Nucleus accumbens (tissue), 56 donors: ENCODE data around the gene NR3C2.

ENCODE experiments used
- DNase-seq, 56 donors: peaks; one replicate each; lab custom pipeline; 2025; lab: John Stamatoyannopoulos, UW

The NR3C2 gene

DNA sequence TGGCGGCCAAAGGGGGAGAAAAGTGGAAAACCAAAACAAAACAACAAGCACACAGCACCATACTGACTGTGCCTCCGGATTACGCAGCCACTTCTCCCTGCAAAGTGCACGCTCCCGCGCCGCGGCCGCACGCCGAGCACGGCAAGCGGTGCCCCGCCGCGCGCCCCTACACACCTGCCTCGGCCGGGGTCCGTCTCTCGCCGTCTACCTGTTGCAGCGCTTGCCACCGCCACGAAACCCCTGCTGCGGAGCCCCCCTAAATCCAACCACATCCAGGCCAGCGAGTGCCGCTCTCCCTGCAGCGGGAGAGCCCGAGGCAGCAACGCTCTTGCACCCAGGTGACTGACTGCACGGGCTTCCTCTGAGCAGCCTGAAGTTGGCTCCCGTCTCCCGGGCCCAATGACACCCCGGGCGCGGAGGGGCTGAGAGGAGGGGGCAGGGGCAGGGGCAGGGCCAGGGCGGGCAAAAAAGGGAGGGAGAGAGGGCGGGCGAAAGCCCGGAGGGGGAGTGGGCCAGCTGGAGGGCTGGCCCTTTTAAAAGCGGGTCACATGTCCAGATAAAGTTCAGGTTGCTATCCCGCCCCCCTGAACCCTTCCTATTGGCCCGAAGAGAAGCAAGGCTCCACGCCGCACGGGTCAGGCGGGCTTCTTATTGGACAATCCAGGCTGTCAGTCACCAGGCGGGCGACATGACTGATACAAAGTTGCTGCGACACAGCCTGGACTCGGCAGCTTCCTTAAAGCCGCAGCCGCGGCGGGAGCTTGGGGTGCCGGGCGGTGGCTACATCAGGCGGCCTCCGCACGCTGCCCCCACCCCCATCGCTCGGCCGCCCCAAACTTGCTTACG is at the start of gene NR3C2:
Gene NR3C2, minus strand, starts transcription at position 429 of the 846 bp plus-strand sequence.
- DNase-seq = peak; percentile 90 to 100 (median 99)

DNA sequence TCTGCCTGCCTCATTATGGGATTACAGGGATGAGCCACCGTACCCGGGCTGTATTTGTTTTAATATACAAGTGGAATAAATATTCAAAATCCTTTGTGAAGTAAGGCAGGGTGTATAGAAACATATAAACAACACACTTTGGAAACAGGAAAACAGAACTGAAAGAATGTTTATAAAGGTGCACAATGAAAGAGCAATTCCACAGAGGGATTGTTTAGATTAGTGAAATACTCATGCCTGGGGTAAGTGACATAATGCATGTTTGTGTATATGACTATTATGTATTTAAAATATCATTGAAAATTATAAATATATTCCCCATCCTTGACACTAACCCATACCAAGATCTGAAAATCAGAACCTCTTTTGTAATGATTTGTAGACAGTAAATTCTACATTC is 45.0 kb upstream of the NR3C2 start:
- DNase-seq = no peak

DNA sequence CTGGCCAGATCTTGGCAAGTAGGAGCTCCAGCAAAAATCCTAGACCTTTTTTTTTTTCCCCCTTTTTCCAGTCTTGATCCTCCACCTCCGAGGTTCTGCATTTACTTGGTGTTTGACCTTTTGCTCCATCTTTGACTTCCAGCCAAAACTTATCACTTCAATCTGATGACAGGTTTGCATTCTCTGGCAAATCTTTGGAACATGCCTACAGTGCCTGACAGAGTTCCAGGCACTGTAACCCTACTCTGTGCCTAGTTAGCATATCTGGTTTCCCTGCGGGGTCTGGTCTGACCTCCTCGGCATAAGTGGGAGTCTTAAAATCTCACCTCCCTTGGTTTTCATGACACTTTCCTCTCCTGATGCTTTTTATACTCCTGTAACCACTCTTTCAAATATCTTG is 39.4 kb upstream of the NR3C2 start:
- DNase-seq = no peak

DNA sequence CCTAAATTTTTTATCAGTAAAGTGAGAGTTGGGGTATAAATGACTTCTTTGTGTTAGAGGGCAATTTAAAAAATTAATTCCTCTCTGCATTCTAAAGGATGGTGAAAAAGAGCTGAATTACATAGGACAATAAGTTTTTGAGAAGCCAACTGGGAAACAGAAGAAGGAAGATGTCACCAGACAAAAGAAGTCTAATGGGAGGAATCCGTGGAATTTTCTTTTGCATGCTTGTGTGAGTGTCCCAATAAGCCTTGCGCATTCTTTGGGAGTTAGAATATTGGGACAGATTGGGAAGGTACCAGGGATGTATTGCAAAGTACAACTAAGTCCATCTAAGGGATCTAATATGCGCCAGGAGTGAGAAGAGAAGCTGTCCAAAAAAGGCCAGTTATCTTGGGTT is 35.1 kb upstream of the NR3C2 start:
- no peak for DNase-seq

DNA sequence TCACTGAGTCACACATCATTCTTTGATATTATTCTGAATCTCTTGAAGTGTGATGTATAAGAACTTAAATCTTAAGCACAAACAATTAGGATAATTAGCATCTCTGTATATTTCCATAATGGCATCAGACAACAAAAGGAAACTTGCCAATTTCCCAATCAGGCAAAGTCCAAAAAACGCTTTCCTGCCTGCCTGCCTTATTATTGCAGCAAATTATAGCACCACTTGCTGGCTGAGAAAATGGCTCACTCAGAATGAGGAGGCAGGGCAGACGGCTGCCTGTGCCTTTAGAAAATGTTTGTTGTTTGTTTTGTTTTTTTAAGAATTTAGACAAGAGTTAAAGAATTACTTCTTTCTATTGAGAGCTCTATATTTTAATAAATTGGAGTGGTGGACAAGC is 27.7 kb upstream of the NR3C2 start:
- DNase-seq = peak in 1 of 56 donors; percentile 1

DNA sequence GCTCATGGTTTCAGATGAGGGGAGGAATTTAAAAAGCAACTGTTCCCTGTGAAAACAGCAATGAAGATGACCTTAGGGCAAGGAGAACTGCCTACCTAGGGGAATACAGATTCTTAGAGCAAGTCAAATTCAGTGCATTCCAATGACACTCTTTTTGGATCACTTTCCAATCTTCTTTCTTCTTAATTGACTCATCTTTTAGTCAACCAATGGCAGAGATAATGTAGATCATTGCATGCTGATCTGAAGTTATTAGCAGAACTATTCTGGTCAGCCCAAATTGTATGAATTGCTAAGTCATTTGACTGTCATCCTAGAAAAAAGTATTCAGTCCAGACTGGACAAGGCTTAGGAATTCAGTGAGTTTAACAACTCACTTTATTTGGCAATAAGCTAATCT is 12.6 kb upstream of the NR3C2 start:
- no peak for DNase-seq

DNA sequence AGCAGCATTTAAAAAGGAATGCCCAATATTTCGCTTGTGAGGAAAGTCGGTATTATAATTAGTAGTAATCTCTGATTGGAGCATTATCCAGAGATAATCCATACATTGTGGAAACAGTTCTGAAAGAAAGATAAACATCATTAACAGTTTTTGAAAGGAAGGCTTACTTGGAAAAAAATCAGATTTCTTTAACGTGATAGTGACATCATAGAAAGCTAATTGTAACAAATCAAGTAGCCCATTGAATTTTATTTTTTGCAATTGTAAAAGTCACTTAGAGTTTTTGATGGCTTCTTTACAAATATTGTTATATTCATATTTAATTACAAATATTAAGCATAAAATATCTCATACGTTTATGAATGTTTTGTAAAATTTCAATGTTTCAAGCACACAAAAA is 11.6 kb upstream of the NR3C2 start:
- no peak for DNase-seq

DNA sequence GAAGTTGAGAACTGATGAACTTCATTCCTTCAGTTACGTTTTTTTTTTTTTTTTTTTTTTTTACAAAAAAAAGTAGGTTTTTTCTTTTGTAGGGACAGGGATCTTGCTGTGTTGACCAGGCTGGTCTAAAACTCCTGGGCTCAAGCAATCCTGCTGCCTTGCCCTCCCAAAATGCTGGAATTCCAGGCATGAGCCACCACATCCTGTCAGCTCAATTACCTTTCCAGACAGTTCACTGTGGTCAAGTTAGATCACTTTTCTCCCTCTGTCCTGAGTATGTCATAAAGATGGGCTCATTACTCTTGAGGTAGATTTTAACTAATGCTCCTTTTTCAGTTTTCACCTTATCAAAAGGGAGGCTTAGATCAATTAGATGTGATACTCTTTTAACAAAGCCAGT is 10.8 kb upstream of the NR3C2 start:
- no peak for DNase-seq

DNA sequence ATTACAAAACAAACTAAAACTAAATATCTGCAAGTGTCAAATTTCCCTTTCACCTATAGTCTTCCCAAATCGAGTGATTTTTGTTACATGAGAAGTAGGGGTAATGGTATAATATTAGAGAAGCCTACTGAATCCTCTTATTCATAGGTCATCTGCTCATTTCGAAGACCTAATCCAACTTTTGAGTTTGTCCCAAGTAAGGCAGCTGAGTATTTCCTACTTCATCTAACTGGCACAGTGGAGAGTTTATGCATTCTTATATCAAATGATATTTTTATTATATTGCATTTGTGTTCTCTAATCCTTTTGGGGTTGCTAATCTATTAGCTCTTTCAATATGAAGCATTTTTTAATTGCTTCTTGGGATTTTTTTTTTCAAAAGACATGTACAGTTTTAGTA is 7.7 kb upstream of the NR3C2 start:
- DNase-seq = no peak

DNA sequence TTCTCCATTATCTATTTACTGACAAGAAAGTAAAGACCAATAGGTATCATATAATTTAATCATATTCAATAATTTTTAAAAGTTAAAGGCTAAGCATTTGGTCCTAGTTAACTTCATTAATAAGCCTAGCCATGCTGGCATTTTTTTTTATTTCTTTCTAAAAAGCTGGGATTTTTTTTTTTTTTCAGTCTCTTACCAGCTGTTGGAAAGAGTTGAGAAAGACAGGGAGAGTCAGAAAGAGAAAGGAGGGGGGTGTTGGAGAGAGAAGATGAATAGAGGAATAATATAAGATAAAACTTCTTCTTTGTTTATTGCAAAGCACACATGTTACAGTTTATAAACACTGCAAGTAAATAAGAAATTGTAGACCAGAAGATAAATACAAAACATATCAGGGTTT is 5.9 kb upstream of the NR3C2 start:
- DNase-seq = no peak

DNA sequence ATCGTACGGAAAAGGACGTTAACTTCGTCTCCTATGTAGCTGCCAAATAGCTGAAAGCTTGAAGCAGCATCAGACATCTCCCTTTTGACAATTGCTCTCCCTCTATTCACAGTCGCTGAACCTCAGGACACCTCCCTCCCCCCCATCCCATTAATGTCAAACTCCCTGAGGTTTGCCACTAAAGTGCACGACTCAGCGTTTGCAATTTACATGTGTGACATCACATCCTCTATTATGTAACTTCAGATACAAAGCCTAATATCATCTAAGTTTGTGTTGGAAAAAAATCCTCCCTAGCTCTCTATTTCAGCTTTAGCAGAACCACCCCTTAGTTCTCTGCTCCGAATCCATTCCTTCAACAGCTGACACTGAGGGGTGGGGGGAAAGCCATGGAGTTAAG is 5.5 kb upstream of the NR3C2 start:
- peak in 18 of 56 donors; percentile 0 to 35 (median 14) for DNase-seq

DNA sequence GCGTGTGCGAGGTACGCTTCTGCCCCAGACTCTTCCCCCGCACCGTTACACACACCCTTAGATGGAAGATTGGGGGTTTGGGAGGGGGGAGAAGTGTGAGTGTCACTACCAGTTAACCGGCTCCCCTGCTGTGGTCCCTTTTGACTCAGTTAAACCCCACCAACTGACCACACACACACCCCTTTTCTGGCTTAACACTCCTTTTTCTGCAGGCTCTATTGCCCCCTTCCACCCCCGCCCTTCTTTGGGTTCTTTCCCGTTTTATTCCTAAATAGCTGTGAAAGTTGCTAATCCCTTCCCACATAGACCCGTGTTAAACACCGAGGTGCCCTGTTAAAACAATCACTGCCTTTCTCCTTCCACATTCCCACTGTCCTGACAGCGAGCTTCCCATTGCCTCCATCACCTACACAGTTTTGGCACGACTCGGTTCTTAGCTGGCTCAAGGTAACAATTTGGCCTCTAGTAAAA is 3.7 kb upstream of the NR3C2 start:
- peak in 9 of 56 donors; percentile 25 to 64 (median 35) for DNase-seq

DNA sequence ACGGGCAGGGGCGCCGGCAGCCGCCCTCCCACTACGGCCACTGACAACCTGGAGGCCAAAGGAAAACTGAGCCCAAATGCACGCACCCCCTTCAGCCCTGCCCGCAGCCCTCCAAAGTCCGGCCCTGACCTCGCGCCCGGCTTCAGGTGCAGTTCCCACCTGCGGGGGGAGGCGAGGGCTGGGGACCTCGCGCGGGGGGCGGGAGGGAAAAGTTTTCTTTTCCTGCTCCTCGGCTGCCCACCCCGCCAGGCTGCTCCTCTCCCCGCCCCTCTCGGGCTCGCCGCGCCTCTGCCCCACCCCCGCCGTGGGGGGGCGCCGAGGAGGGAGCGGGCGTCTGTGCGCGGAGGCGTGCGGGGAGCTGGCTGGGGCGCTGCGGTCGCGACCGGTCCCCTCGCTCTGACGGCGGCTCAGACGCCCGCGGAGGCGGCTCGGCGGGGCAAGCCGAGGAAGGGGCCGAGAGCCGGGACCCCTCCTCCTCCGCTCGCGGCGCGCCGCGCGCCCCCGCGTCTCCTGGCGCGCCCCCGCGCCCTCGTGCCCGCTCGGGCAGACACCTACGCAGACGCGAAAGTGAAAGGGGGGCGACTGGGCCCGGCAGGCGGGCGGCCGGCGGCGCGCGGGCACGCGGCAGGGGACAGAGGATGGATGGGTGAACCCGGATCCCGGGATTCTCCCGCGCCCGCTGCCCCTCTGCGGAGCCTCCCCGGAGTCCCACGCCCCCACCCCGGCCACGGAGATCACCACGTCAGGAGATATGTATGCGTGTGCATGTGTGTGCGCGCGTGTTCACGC is 3.1 kb upstream of the NR3C2 start:
- peak in 49 of 56 donors; percentile 2 to 82 (median 58) for DNase-seq

DNA sequence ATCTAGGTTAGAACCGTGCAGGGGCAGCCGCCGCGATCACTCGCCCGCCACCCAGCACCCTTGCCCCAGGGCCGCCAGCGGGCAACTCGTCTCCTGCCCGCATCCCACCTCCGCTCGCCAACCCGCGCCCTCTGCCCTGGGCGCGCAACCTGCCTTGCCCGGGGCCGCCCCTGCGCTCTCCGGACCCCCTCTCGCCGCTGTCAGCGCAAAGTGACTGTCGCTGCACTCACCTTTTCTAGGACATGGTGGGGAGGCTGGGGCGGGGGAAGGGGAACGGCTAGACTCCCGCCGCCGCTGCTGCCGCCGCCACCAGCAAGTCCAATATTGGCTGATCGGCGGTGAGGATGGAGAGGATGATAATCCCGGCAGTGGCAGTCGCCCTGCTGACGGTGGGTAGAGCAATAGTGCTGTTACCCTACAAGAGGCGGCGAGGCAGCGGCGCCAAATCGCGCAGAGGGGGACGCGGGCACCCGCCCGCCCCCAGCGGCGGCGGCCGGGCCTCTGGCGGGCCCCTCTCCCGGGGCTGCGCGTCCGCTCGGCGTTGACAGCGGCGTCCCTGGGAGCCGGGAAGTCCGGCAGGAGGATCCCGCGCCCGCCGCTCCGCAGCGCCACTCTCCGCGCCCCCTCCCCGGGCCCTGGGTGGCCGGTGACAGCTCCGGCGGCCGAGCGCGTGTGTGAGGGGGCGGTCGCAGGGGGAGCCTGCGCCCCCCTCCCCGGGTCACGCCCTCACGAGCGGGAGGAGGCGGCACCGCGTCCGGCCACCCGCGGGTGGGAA is 2.3 kb upstream of the NR3C2 start:
- DNase-seq = peak in 42 of 56 donors; percentile 14 to 71 (median 42)

DNA sequence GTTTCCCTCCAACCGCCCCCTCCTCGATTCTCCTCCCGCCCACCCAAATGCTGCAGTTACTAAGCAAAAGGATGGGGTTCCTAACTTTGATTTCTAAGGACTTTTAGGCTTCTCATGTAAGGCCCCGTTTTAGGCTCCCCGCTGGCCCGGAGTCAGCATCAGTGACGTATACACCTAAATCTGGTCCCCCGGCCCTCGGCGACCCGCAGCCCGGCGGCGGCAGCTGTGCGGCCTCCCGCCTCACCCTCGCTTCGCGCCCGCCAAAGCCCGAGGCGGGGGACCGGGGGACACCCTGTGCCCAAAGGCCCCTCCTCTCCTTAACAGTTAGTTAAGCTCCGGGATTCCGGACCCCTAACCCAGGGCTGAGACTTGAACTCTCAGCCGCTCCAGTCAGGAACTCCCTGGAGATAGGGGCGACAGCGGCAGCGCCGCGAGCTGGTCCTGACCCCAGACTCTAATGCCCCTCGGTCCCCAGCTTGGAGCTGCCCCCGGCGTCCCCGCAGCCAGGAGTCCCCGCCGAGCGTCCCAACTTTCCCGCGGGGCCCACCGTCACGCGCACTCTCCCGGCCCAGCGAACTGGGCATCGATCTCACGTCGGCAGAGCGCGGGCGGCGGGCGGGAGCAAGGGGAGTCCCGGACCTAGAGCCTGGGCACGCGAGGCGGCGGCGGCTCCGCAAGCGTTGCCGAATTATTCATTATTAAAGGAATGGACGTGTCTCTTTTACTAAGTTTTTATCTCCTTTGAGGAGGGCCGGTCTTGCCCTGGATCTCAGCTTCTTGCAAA is 1.5 kb upstream of the NR3C2 start:
- DNase-seq = peak in 25 of 56 donors; percentile 7 to 60 (median 32)

DNA sequence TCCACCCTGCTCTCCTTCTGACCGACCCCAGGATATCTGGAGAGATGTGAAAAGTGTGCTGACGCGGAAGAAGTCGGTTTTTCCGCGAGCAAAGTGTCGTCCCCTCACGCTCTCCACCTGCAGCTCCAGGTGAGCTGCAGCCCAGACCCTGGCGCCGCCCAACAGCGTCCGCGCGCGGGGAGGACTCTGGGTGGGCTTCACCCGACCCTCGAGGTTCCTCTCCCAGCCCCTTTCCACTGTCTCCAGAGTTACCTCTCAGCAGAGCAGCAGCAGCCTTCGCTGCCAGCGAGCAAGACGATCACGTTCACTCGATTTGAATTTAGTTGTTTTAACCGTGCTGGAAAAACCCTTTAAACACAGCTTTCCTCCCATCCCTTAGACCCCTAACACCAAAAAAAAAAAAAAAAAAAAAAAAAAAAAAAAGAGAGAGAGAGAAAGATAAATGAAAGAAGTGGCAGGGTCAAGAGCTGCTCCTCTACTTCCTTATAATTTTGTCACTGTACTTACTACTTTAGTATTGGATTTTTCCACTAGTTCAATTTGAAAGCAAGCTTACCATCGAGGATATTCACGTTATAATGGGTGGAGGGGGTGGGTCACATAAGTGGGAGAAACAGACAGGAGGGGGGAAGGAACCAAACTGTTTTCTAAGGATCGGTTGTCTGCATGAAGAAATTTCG is 758 bp upstream of the NR3C2 start:
- peak in 11 of 56 donors; percentile 19 to 58 (median 43) for DNase-seq

DNA sequence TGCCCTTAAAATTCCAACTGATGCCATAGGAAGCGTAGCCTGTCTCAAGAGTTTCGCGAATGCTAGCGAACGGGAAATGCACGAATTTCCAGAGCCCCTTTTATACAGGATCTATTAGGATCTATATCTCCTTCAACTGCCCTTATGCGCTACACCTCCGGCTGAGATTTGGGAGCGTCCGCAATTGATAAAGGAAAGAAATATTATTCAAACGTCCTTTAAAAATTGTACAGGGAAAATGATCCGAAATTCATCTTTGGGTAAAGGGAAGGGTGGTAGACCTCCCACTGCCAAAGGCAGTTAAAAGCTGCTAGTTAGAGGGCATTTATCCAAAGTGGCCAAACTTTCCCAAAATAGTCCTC is 609 bp downstream of the NR3C2 start:
- DNase-seq = peak in 7 of 56 donors; percentile 4 to 58 (median 28)

DNA sequence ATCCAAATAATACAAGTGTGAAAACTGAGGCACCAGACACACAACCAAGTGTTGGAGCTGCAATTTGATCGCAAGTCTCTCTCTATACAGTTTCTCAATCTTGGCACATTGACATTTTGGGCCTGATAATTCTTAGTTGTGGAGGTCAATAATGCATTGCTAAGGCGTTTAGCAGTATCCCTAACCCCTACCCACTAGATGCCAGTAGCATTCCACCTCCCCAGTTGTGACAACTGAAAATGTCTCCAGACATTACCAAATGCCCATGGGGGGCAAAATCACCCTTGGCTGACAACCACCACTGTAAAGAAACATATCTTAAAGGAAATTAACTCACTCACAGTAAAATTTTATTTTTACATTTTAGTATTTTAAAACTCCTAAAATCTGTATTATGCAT is 4.2 kb downstream of the NR3C2 start:
- DNase-seq = no peak

DNA sequence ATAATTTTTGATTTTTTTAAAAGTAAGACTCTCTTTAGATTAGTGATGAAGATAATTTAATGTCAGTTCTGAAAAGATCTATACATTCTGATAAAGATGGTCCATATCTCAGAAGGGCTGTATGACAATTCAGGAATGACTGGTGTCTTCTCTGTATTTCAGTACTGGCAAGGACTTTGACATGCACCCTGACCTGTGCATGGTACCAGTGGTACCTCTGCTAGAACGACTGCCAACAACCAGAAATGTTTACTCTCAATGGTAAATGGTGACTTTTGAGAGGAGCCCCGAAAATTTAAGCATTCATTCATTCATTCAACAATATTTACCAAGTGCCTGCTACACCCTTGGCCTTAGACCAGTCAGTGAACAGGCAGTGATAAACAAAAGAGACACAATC is 4.8 kb downstream of the NR3C2 start:
- no peak for DNase-seq
